Lower lobe of right lung (tissue), 2 donors: Measurements from ENCODE around the gene PCNX1. TPM values are rescaled to one million over a fixed set of nuclear protein-coding genes. Genes with fewer than 3 reads are reported as not detected.
A peak's percentile ranks its signal among the peaks of the same experiment; 100 is the strongest.

Source experiments
- ATAC-seq, 2 donors: fragments of 200-7000 bp; cut with Tn5 transposase; one replicate each; pipeline ENCODE4 v1.9.1; 2020 to 2022; ENCODE audit warnings: mild to moderate bottlenecking in 2 of 2, moderate library complexity in 2 of 2
- DNase-seq: peaks from one replicate; pipeline ENCODE4 v3.0.0-alpha.2; 2020
- H3K27ac ChIP-seq: fragments of 200-600 bp; one replicate; pipeline ENCODE4 v1.8.0; 2022
- H3K27me3 ChIP-seq: fragments of 200-600 bp; one replicate; pipeline ENCODE4 v1.8.0; 2022; ENCODE audit warnings: low read depth
- H3K36me3 ChIP-seq: fragments of 200-600 bp; one replicate; pipeline ENCODE4 v1.8.0; 2022; ENCODE audit warnings: mild to moderate bottlenecking
- H3K4me1 ChIP-seq: fragments of 200-600 bp; one replicate; pipeline ENCODE4 v1.8.0; 2022
- H3K4me3 ChIP-seq: fragments of 200-600 bp; one replicate; pipeline ENCODE4 v1.8.0; 2022; ENCODE audit warnings: mild to moderate bottlenecking
- H3K9me3 ChIP-seq: fragments of 200-600 bp; one replicate; pipeline ENCODE4 v1.8.0; 2022
- CTCF ChIP-seq: fragments of 200-600 bp; IDR thresholded peaks from one replicate; pipeline ENCODE4 v1.8.0; 2022; ENCODE audit warnings: antibody characterized with exemption, mild to moderate bottlenecking
- intact Hi-C: fragments of 100-400 bp; cut with DNase I; formaldehyde crosslinking; loops from one replicate; pipeline ENCODE4 v1.11.0; 2022
- total RNA-seq: library from RNA; stranded (reverse); fragmentation: NEBNext Ultra II Directional; extraction: Animal tissue kit (Norgen Biotek cat#: 25700); gene quantifications from one replicate; pipeline ENCODE4 v1.2.1, GENCODE V29; 2021
- donor health status: DM: no; HTN: yes; CAD: no; lungs with severe emphysema.

The PCNX1 gene
- total RNA-seq, 1 donor from 2014 or later, result 49.9 TPM

DNA sequence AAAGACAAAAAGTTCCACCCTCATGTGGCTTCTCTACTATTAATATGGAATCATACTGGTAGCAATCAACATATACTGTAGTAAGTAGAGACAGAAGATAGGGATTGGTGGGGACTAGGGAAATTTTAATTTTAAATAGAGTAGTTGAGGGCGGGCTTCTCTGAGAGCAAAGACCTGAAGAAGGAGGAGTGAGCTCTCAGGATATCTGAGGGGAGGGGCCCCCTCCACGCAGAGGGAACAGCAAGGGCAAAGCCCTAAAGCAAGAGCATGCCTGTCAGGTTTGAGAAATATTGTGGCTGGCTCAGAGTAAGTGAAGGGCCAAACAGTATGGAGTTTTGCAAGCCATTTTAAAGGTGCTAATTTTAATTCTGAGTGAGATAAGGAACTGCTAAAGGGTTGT, 64.3 kb downstream of the PCNX1 start:
- no peaks in the 10 kb centered on the region for H3K4me1 ChIP-seq
- peak; percentile 30 to 48 for ATAC-seq
- no peak for DNase-seq
- no peak for TF ChIP-seq CTCF
- no peak overlapping the region for H3K4me3 ChIP-seq
- H3K27me3 ChIP-seq, result no peaks in the 10 kb centered on the region
- peaks cover 29% of the 10 kb centered on the region for H3K36me3 ChIP-seq
- no peaks in the 10 kb centered on the region for H3K9me3 ChIP-seq
- intact Hi-C loops, result no loop called here
- no peak overlapping the region for H3K27ac ChIP-seq

- H3K9me3 ChIP-seq, result no peaks in the 10 kb centered on the region
- DNase-seq (peak; percentile 66), ATAC-seq (peak; percentile 89 to 92)
- no peak overlapping the region for H3K27ac ChIP-seq
- H3K4me3 ChIP-seq, result no peak overlapping the region
- H3K27me3 ChIP-seq, result no peaks in the 10 kb centered on the region
- TF ChIP-seq CTCF, result peak; percentile 94
- H3K36me3 ChIP-seq, result peaks cover 36% of the 10 kb centered on the region
- H3K4me1 ChIP-seq, result no peaks in the 10 kb centered on the region
- intact Hi-C loops, result no loop called here
Observed at GRCh38 chr14:70972107-70972976, 65.1 kb downstream of the PCNX1 start.

DNA sequence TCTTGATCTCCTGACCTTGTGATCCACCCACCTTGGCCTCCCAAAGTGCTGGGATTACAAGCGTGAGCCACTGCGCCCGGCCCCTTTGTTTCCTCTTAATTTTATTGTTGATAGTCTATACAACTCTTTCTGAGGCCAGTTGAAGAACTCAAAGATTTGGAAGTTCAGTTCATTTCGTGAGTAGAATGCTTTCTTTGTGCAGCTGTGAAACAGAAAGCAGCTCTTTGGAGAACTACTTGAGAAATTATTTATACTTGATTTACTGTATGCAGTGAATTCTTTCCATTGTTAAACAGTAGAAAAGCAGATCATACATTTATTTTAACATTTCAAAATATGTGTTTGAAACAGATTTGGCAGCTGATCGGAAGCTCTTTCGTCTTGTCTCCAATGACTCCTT, 69.3 kb downstream of the PCNX1 start:
- no peaks in the 10 kb centered on the region for H3K9me3 ChIP-seq
- TF ChIP-seq CTCF, result no peak
- intact Hi-C loops, result no loop called here
- H3K4me3 ChIP-seq, result no peak overlapping the region
- peaks cover 33% of the 10 kb centered on the region for H3K36me3 ChIP-seq
- peaks cover 13% of the 10 kb centered on the region for H3K4me1 ChIP-seq
- ATAC-seq, result no peak
- no peak for DNase-seq
- no peak overlapping the region for H3K27ac ChIP-seq
- no peaks in the 10 kb centered on the region for H3K27me3 ChIP-seq

GRCh38 chr14:70981000-70981952, 74.0 kb downstream of the PCNX1 start:
- Histone ChIP-seq H3K4me3 (no peak overlapping the region), H3K9me3 (no peaks in the 10 kb centered on the region), H3K36me3 (peaks cover 29% of the 10 kb centered on the region), H3K27me3 (no peaks in the 10 kb centered on the region), H3K4me1 (peaks cover 22% of the 10 kb centered on the region), H3K27ac (no peak overlapping the region)
- DNase-seq (no peak), ATAC-seq (peak in 1 of 2 donors; percentile 26)
- TF ChIP-seq CTCF, result no peak
- intact Hi-C loops, result no loop called here

DNA sequence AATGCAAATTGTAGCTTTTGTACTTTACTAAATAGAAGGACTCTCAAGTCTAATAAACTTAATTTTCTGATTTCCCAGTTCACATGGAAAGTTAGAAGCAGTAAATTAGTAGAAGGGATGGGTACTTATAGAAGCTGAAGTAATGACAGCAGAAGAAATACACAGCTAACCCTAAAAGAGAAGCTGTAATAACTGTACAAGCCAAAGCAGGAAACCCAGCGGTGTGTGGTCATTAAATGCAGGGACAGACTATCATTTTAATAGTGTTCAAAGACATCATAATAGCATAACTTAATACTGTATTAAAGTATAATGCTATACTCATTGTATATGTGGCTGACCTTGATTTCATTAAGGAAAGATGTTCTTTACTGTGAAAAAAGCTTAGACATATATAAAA, 74.9 kb downstream of the PCNX1 start:
- no peak for ATAC-seq
- TF ChIP-seq CTCF, result no peak
- intact Hi-C loops, result no loop called here

More for the DNA sequence above, 74.9 kb downstream of the PCNX1 start:
- no peaks in the 10 kb centered on the region for H3K9me3 ChIP-seq
- no peak overlapping the region for H3K27ac ChIP-seq
- peaks cover 20% of the 10 kb centered on the region for H3K36me3 ChIP-seq
- peaks cover 22% of the 10 kb centered on the region for H3K4me1 ChIP-seq
- DNase-seq, result no peak
- H3K27me3 ChIP-seq, result no peaks in the 10 kb centered on the region
- no peak overlapping the region for H3K4me3 ChIP-seq
